Measurements from ENCODE around the gene HCRTR1.
A peak's percentile ranks its signal among the peaks of the same experiment; 100 is the strongest.

Gene HCRTR1

DNA sequence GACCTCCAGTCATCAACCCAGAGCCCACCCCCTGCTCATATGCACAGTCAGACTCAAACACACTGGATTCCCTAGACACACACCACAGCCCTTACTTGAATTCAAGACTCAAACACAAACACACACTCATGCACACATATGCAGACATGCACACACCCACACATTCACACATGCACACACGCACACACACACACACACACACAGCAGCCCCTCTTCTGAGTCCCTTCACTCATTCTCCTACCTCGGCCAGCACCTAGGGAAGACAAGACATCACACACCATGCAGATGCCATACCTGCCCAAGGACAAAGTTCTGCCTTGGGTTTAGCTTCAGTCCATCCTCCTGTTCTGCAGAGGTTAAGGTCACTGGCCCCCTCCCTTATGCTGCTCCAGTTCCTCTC lies 1.6 kb upstream of the HCRTR1 start:
- Histone ChIP-seq H3K36me3 (replicated peaks) (no peaks in the 10 kb centered on the region), H3K4me3 (ENCODE audit: low read depth, low read length) (no peak overlapping the region), H3K27me3 (replicated peaks) (peaks cover 3% of the 10 kb centered on the region), H3K27ac (no peak overlapping the region)
- no peak for DNase-seq
- in situ Hi-C loops (cut with HindIII; ENCODE audit: low pct_ligation_motif_present, low sequenced_read_pairs), result no loop called here
- no peak for TF ChIP-seq CTCF (IDR thresholded peaks at IDR 0.05; ENCODE audit: low read depth, low read length, missing control alignments)

GRCh38 chr1:31617916-31618746 lies 642 bp downstream of the HCRTR1 start:
- DNase-seq, result no peak
- peak; percentile 84 for TF ChIP-seq CTCF (IDR thresholded peaks at IDR 0.05; ENCODE audit: low read depth, low read length, missing control alignments)
- in situ Hi-C loops (cut with HindIII; ENCODE audit: low pct_ligation_motif_present, low sequenced_read_pairs), result no loop called here

GRCh38 chr1:31618916-31619846 lies 1.7 kb downstream of the HCRTR1 start:
- no peaks in the 10 kb centered on the region for H3K36me3 ChIP-seq (replicated peaks)
- H3K4me3 ChIP-seq (ENCODE audit: low read depth, low read length), result no peak overlapping the region
- H3K27ac ChIP-seq, result no peak overlapping the region
- no peak for TF ChIP-seq CTCF (IDR thresholded peaks at IDR 0.05; ENCODE audit: low read depth, low read length, missing control alignments)
- in situ Hi-C loops (cut with HindIII; ENCODE audit: low pct_ligation_motif_present, low sequenced_read_pairs), result no loop called here
- no peak for DNase-seq
- H3K27me3 ChIP-seq (replicated peaks), result peaks cover 3% of the 10 kb centered on the region

More at GRCh38 chr1:31617916-31618746, 642 bp downstream of the HCRTR1 start:
- H3K27me3 ChIP-seq (replicated peaks), result peaks cover 3% of the 10 kb centered on the region
- H3K36me3 ChIP-seq (replicated peaks), result no peaks in the 10 kb centered on the region
- H3K4me3 ChIP-seq (ENCODE audit: low read depth, low read length), result peak overlapping the region; percentile 54
- no peak overlapping the region for H3K27ac ChIP-seq

DNA sequence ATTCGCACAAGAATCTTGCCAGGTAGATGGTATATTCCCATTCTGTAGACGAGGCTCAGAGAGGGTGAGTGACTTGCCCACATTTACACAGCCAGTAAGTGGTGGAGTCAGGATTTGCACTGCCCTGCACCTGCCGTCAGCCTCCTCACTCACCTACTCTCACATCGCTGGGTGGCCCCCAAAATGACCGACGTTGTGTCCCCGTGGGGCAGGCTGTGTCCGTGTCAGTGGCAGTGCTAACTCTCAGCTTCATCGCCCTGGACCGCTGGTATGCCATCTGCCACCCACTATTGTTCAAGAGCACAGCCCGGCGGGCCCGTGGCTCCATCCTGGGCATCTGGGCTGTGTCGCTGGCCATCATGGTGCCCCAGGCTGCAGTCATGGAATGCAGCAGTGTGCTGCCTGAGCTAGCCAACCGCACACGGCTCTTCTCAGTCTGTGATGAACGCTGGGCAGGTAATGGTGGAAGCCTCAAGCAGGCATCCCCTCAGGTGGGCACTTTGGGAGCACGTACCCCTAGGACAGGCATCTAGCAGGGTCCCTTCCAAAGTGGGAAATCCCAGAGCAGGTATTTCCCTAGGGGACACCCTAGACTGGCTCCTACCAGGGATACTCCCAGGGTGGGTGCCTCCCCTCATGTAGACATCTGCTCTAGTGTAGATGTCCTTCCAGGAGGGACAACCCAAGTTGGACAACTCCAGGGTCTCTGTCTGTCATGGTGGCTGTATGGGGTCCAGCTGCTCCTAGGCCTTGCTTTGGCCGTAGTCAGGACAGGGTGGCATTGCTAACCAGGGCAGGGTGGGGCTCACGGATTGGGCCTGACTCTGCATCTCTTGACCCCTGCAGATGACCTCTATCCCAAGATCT lies 3.4 kb downstream of the HCRTR1 start:
- Histone ChIP-seq H3K36me3 (replicated peaks) (no peaks in the 10 kb centered on the region), H3K27me3 (replicated peaks) (peaks cover 3% of the 10 kb centered on the region), H3K4me3 (ENCODE audit: low read depth, low read length) (no peak overlapping the region), H3K27ac (no peak overlapping the region)
- no peak for TF ChIP-seq CTCF (IDR thresholded peaks at IDR 0.05; ENCODE audit: low read depth, low read length, missing control alignments)
- in situ Hi-C loops (cut with HindIII; ENCODE audit: low pct_ligation_motif_present, low sequenced_read_pairs), result no loop called here
- DNase-seq, result no peak

DNA sequence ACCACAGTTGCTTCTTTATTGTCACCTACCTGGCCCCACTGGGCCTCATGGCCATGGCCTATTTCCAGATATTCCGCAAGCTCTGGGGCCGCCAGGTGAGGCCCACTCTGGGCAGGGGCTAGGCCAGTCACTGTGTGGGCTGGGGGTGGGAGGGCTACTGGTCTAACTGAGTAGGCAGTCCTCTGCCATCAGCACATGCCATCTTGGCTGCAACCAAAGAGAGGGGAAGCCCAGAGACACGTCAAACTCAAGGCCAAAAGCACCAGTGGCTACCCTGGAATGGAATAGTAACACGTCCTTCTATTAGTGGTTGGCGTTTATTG lies 4.0 kb downstream of the HCRTR1 start:
- no peak for TF ChIP-seq CTCF (IDR thresholded peaks at IDR 0.05; ENCODE audit: low read depth, low read length, missing control alignments)
- Histone ChIP-seq H3K27ac (no peak overlapping the region), H3K27me3 (replicated peaks) (peaks cover 3% of the 10 kb centered on the region), H3K4me3 (ENCODE audit: low read depth, low read length) (no peak overlapping the region), H3K36me3 (replicated peaks) (no peaks in the 10 kb centered on the region)
- in situ Hi-C loops (cut with HindIII; ENCODE audit: low pct_ligation_motif_present, low sequenced_read_pairs), result no loop called here
- DNase-seq, result no peak

Data from brain microvascular endothelial cell (primary cell).